Measurements from ENCODE around the gene PRDM2.

DNA sequence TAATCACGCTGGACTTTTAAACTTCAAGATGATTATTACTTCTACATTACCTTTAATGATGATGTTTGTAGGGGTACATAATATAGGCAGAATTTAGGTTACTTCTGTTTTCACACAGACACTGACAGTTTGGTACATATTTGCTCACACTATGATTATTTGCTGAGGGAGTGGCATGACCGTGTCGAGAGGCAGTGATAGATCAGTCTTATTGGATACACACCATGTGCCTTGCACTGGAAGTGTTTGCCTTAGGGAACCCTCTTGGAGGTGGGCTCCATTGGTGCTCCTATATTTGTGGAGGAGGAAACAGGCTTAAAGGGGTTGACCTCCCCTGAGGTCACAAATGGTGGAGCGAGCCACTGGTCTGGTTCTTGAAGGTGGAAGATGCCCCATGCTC is 132.1 kb downstream of the PRDM2 start:
- no peak for TF ChIP-seq FOSL2 (IDR thresholded peaks at IDR 0.05; ENCODE audit: borderline replicate concordance, low read depth)
- TF ChIP-seq, protein P1, sequence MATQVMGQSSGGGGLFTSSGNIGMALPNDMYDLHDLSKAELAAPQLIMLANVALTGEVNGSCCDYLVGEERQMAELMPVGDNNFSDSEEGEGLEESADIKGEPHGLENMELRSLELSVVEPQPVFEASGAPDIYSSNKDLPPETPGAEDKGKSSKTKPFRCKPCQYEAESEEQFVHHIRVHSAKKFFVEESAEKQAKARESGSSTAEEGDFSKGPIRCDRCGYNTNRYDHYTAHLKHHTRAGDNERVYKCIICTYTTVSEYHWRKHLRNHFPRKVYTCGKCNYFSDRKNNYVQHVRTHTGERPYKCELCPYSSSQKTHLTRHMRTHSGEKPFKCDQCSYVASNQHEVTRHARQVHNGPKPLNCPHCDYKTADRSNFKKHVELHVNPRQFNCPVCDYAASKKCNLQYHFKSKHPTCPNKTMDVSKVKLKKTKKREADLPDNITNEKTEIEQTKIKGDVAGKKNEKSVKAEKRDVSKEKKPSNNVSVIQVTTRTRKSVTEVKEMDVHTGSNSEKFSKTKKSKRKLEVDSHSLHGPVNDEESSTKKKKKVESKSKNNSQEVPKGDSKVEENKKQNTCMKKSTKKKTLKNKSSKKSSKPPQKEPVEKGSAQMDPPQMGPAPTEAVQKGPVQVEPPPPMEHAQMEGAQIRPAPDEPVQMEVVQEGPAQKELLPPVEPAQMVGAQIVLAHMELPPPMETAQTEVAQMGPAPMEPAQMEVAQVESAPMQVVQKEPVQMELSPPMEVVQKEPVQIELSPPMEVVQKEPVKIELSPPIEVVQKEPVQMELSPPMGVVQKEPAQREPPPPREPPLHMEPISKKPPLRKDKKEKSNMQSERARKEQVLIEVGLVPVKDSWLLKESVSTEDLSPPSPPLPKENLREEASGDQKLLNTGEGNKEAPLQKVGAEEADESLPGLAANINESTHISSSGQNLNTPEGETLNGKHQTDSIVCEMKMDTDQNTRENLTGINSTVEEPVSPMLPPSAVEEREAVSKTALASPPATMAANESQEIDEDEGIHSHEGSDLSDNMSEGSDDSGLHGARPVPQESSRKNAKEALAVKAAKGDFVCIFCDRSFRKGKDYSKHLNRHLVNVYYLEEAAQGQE (IDR thresholded peaks at IDR 0.05; ENCODE audit: low read depth, low read length) = no peak
- no peak for TF ChIP-seq CHD2 (IDR thresholded peaks at IDR 0.05; ENCODE audit: low read length, partially characterized antibody)
- TF ChIP-seq EZH2phosphoT487 (IDR thresholded peaks at IDR 0.05; ENCODE audit: borderline replicate concordance, low read depth) = no peak
